ENCODE data around the gene GAS2L3. TPM values are rescaled to one million over a fixed set of nuclear protein-coding genes. Genes with fewer than 3 reads are reported as not detected.
A peak's percentile ranks its signal among the peaks of the same experiment; 100 is the strongest.

Gene GAS2L3
- total RNA-seq, 1 experiment from 2014 or later, result 11.7 TPM

DNA sequence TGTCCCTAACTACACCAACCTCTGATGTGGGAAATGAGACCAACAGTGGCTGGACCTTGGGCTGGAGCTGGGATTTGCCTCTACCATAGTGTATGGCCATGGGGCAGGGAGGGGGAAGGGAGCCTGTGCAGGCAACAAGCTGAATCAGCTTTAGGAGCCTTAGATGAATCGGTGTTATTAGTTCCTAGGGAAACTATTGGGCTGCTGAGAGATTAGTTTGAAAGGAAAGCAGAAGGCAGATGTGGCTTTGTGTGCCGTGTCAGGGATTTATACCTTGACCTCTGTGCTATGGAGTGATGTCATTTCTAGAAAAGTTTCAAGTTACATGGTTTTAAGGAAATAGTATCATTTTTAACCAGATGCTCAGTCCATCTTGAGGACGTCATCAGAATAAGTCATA is 19.5 kb upstream of the GAS2L3 start:
- Mint-ChIP-seq H3K36me3 (ENCODE audit: insufficient read depth in 1 of 3, low read depth in 3 of 3) (no peaks in the 10 kb centered on the region), H3K27ac (peak overlapping the region in 1 of 3 experiments; percentile 54; a peak in 2 of 7 replicates), H3K9me3 (no peaks in the 10 kb centered on the region; a peak in 1 of 5 replicates), H3K4me3 (no peak overlapping the region), H3K4me1 (no peaks in the 10 kb centered on the region), H3K27me3 (ENCODE audit: low read depth) (no peaks in the 10 kb centered on the region)
- H3K9me3 ChIP-seq (ENCODE audit: control insufficient read depth, low read depth, low read length), result no peaks in the 10 kb centered on the region
- no peaks in the 10 kb centered on the region for H4K20me1 ChIP-seq (ENCODE audit: control insufficient read depth, insufficient read depth, insufficient read length)
- no peak overlapping the region for H3K56ac ChIP-seq (ENCODE audit: insufficient read length, low read depth, low read length)
- H4K8ac ChIP-seq (replicated peaks; ENCODE audit: insufficient read length, low read depth, low read length), result no peak overlapping the region
- no peak overlapping the region for H2AFZ ChIP-seq (ENCODE audit: low read length)
- no peak overlapping the region for H2BK15ac ChIP-seq (ENCODE audit: low read depth, low read length)
- no peaks in the 10 kb centered on the region for H3K79me1 ChIP-seq (ENCODE audit: insufficient read depth, low read depth, low read length, poor library complexity, severe bottlenecking)
- no peak overlapping the region for H3K4ac ChIP-seq (ENCODE audit: low read depth, low read length)
- H3K4me1 ChIP-seq (ENCODE audit: insufficient read depth, low read length), result no peaks in the 10 kb centered on the region
- no peaks in the 10 kb centered on the region for H3K23me2 ChIP-seq (ENCODE audit: insufficient read length, low read depth, low read length, poor library complexity, severe bottlenecking)
- no peak overlapping the region for H3K27ac ChIP-seq (ENCODE audit: insufficient read length, low read depth, low read length)
- no peak overlapping the region for H3T11ph ChIP-seq (ENCODE audit: low read length)
- no peak overlapping the region for H2BK120ac ChIP-seq (ENCODE audit: low read depth, low read length, poor library complexity, severe bottlenecking)
- H3K14ac ChIP-seq (ENCODE audit: insufficient read depth, low read length), result no peak overlapping the region
- H2AK5ac ChIP-seq (ENCODE audit: insufficient read length, low read length), result no peak overlapping the region
- no peak overlapping the region for H3K18ac ChIP-seq (ENCODE audit: insufficient read length, low read depth, low read length)
- no CpG with 5 or more reads among the region's 3 CpGs for WGBS (ENCODE audit: extremely low coverage, insufficient read length, low lambda C conversion rate)
- H3K79me2 ChIP-seq (ENCODE audit: insufficient read depth, low read length), result no peaks in the 10 kb centered on the region
- H3K4me2 ChIP-seq (ENCODE audit: insufficient read depth, insufficient read length, low read length), result no peak overlapping the region
- no peak overlapping the region for H2BK20ac ChIP-seq (ENCODE audit: low read depth, low read length, poor library complexity, severe bottlenecking)
- H3K9ac ChIP-seq (ENCODE audit: extremely low read depth, insufficient read length, low read length), result no peak overlapping the region
- no peak overlapping the region for H3K23ac ChIP-seq (ENCODE audit: insufficient read length, low read depth, low read length)
- TF ChIP-seq, protein P1, sequence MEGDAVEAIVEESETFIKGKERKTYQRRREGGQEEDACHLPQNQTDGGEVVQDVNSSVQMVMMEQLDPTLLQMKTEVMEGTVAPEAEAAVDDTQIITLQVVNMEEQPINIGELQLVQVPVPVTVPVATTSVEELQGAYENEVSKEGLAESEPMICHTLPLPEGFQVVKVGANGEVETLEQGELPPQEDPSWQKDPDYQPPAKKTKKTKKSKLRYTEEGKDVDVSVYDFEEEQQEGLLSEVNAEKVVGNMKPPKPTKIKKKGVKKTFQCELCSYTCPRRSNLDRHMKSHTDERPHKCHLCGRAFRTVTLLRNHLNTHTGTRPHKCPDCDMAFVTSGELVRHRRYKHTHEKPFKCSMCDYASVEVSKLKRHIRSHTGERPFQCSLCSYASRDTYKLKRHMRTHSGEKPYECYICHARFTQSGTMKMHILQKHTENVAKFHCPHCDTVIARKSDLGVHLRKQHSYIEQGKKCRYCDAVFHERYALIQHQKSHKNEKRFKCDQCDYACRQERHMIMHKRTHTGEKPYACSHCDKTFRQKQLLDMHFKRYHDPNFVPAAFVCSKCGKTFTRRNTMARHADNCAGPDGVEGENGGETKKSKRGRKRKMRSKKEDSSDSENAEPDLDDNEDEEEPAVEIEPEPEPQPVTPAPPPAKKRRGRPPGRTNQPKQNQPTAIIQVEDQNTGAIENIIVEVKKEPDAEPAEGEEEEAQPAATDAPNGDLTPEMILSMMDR (conservative IDR thresholded peaks at IDR 0.05), result no peak
- no peak for DNase-seq
- no peak overlapping the region for H4K91ac ChIP-seq (ENCODE audit: insufficient read length, low read depth, low read length)
- H4K5ac ChIP-seq (ENCODE audit: insufficient read length, low read depth, low read length), result no peak overlapping the region
- H2BK12ac ChIP-seq (ENCODE audit: insufficient read length, low read depth, low read length), result no peak overlapping the region
- H3K27me3 ChIP-seq (ENCODE audit: insufficient read depth, low read length), result no peaks in the 10 kb centered on the region
- no peak overlapping the region for H2BK5ac ChIP-seq (ENCODE audit: insufficient read length, low read length)

Data from H9 (cell line).